IPS-11a (cell line): ENCODE measurements around the gene PDLIM3.
"Not testable (repeated sequence)": the region's sequence is repeated elsewhere in the genome, so short reads cannot be mapped to it uniquely, and the experiment has no call there.

Experiments used
- H3K4me3 ChIP-seq: one replicate; pipeline ENCODE4 v1.5.1; 2013; ENCODE audit warnings: low read depth, low read length, control low read depth

Gene PDLIM3

GRCh38 chr4:185554365-185555126 lies 19.2 kb upstream of the PDLIM3 start:
- no peak overlapping the region for H3K4me3 ChIP-seq

GRCh38 chr4:185552254-185552653 lies 16.9 kb upstream of the PDLIM3 start:
- H3K4me3 ChIP-seq: no peak overlapping the region

- H3K4me3 ChIP-seq: no peak overlapping the region
Measured at GRCh38 chr4:185550933-185551332, 15.6 kb upstream of the PDLIM3 start.

GRCh38 chr4:185549095-185549639 lies 13.9 kb upstream of the PDLIM3 start:
- H3K4me3 ChIP-seq: no peak overlapping the region

GRCh38 chr4:185548587-185548986 lies 13.3 kb upstream of the PDLIM3 start:
- no peak overlapping the region for H3K4me3 ChIP-seq

- H3K4me3 ChIP-seq: no peak overlapping the region
Measured at GRCh38 chr4:185546335-185546734, 11.0 kb upstream of the PDLIM3 start.

- no peak overlapping the region for H3K4me3 ChIP-seq
Measured at GRCh38 chr4:185542626-185543315, 7.5 kb upstream of the PDLIM3 start.

GRCh38 chr4:185541251-185541727 lies 6.0 kb upstream of the PDLIM3 start:
- no peak overlapping the region for H3K4me3 ChIP-seq

- H3K4me3 ChIP-seq: no peak overlapping the region
Measured at GRCh38 chr4:185540487-185541120, 5.3 kb upstream of the PDLIM3 start.

- H3K4me3 ChIP-seq: no peak overlapping the region
Measured at GRCh38 chr4:185540040-185540439, 4.7 kb upstream of the PDLIM3 start.

- no peak overlapping the region for H3K4me3 ChIP-seq
Measured at GRCh38 chr4:185538806-185539205, 3.5 kb upstream of the PDLIM3 start.

- no peak overlapping the region for H3K4me3 ChIP-seq
Measured at GRCh38 chr4:185536411-185536709, 1.1 kb upstream of the PDLIM3 start.

- H3K4me3 ChIP-seq: peak overlapping the region; percentile 57
Measured at GRCh38 chr4:185535612-185536410, 504 bp upstream of the PDLIM3 start.

GRCh38 chr4:185534511-185534865 lies 819 bp downstream of the PDLIM3 start:
- peak overlapping the region; percentile 59 for H3K4me3 ChIP-seq

GRCh38 chr4:185532795-185533324 lies 2.4 kb downstream of the PDLIM3 start:
- no peak overlapping the region for H3K4me3 ChIP-seq

- no peak overlapping the region for H3K4me3 ChIP-seq
Measured at GRCh38 chr4:185532293-185532692, 3.0 kb downstream of the PDLIM3 start.

GRCh38 chr4:185531654-185532053 lies 3.7 kb downstream of the PDLIM3 start:
- not testable (repeated sequence) for H3K4me3 ChIP-seq

GRCh38 chr4:185529413-185529812 lies 5.9 kb downstream of the PDLIM3 start:
- H3K4me3 ChIP-seq: no peak overlapping the region

- no peak overlapping the region for H3K4me3 ChIP-seq
Measured at GRCh38 chr4:185524888-185525863, 10.1 kb downstream of the PDLIM3 start.

- no peak overlapping the region for H3K4me3 ChIP-seq
Measured at GRCh38 chr4:185523862-185524261, 11.4 kb downstream of the PDLIM3 start.
